ENCODE data around the gene ACO1.

GRCh38 chr9:32380944-32381343 lies 3.5 kb upstream of the ACO1 start:
- TF ChIP-seq, protein P1, sequence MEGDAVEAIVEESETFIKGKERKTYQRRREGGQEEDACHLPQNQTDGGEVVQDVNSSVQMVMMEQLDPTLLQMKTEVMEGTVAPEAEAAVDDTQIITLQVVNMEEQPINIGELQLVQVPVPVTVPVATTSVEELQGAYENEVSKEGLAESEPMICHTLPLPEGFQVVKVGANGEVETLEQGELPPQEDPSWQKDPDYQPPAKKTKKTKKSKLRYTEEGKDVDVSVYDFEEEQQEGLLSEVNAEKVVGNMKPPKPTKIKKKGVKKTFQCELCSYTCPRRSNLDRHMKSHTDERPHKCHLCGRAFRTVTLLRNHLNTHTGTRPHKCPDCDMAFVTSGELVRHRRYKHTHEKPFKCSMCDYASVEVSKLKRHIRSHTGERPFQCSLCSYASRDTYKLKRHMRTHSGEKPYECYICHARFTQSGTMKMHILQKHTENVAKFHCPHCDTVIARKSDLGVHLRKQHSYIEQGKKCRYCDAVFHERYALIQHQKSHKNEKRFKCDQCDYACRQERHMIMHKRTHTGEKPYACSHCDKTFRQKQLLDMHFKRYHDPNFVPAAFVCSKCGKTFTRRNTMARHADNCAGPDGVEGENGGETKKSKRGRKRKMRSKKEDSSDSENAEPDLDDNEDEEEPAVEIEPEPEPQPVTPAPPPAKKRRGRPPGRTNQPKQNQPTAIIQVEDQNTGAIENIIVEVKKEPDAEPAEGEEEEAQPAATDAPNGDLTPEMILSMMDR (IDR thresholded peaks at IDR 0.05; ENCODE audit: extremely low read depth in 1 of 2, insufficient read depth in 1 of 2, low read depth in 1 of 2, low read length in 2 of 2) = no peak
- TF ChIP-seq MYC (IDR thresholded peaks at IDR 0.05; ENCODE audit: low read depth, low read length) = no peak

Data from endothelial cell of umbilical vein (primary cell).